ENCODE data around the gene R3HDM1. TPM values are rescaled to one million over a fixed set of nuclear protein-coding genes. Genes with fewer than 3 reads are reported as not detected.

R3HDM1 gene
- total and polyA plus RNA-seq, 2 experiments from 2014 or later: 9.1 to 10.9 TPM

- no peak for TF ChIP-seq EZH2 (IDR thresholded peaks at IDR 0.05; ENCODE audit: borderline replicate concordance)
- Histone ChIP-seq H3K4me3 (no peak overlapping the region), H3K9me2 (replicated peaks; ENCODE audit: insufficient read depth) (no peaks in the 10 kb centered on the region), H3K9me3 (ENCODE audit: low read depth) (no peaks in the 10 kb centered on the region), H3K4me2 (no peak overlapping the region), H4K20me1 (ENCODE audit: insufficient read depth, poor library complexity, severe bottlenecking) (no peaks in the 10 kb centered on the region), H3K4me1 (ENCODE audit: insufficient read depth) (no peaks in the 10 kb centered on the region), H2AFZ (no peak overlapping the region), H3K27me3 (no peaks in the 10 kb centered on the region), H3K36me3 (replicated peaks; ENCODE audit: insufficient read depth, low read depth) (no peaks in the 10 kb centered on the region), H3K79me2 (no peaks in the 10 kb centered on the region), H3K27ac (no peak overlapping the region)
- WGBS (ENCODE audit: low lambda C conversion rate, missing lambda C conversion rate): 92% methylated on average over 4 of the region's 4 CpGs
- DNase-seq (ENCODE audit: low spot score): no peak
These were observed 106.3 kb downstream of the R3HDM1 start for GRCh38 chr2:135637456-135638087.

- H3K9me2 ChIP-seq (replicated peaks; ENCODE audit: insufficient read depth): no peaks in the 10 kb centered on the region
- H3K36me3 ChIP-seq (replicated peaks; ENCODE audit: insufficient read depth, low read depth): no peaks in the 10 kb centered on the region
- H3K27me3 ChIP-seq: no peaks in the 10 kb centered on the region
- no peaks in the 10 kb centered on the region for H3K79me2 ChIP-seq
- 63% methylated on average over 3 of the region's 3 CpGs for WGBS (ENCODE audit: low lambda C conversion rate, missing lambda C conversion rate)
- no peak overlapping the region for H3K27ac ChIP-seq
- no peak for TF ChIP-seq EZH2 (IDR thresholded peaks at IDR 0.05; ENCODE audit: borderline replicate concordance)
- no peak for TF ChIP-seq CTCF (IDR thresholded peaks at IDR 0.05; ENCODE audit: poor library complexity)
- TF ChIP-seq EZH2phosphoT487 (IDR thresholded peaks at IDR 0.05; ENCODE audit: low read depth, severe bottlenecking, unreplicated experiment): no peak
- no peaks in the 10 kb centered on the region for H3K4me1 ChIP-seq (ENCODE audit: insufficient read depth)
- no peak for DNase-seq (ENCODE audit: low spot score)
- H3K4me3 ChIP-seq: no peak overlapping the region
- H4K20me1 ChIP-seq (ENCODE audit: insufficient read depth, poor library complexity, severe bottlenecking): no peaks in the 10 kb centered on the region
- no peak overlapping the region for H2AFZ ChIP-seq
- no peak overlapping the region for H3K4me2 ChIP-seq
- H3K9me3 ChIP-seq (ENCODE audit: low read depth): no peaks in the 10 kb centered on the region
These were observed 107.5 kb downstream of the R3HDM1 start for GRCh38 chr2:135638825-135639224.

GRCh38 chr2:135641156-135642068 lies 110.1 kb downstream of the R3HDM1 start:
- no peak for DNase-seq (ENCODE audit: low spot score)
- H3K79me2 ChIP-seq: no peaks in the 10 kb centered on the region
- no peaks in the 10 kb centered on the region for H3K9me3 ChIP-seq (ENCODE audit: low read depth)
- TF ChIP-seq EZH2phosphoT487 (IDR thresholded peaks at IDR 0.05; ENCODE audit: low read depth, severe bottlenecking, unreplicated experiment) (no peak), EZH2 (IDR thresholded peaks at IDR 0.05; ENCODE audit: borderline replicate concordance) (no peak), CTCF (IDR thresholded peaks at IDR 0.05; ENCODE audit: poor library complexity) (no peak)
- H3K27me3 ChIP-seq: no peaks in the 10 kb centered on the region
- H3K4me3 ChIP-seq: no peak overlapping the region
- WGBS (ENCODE audit: low lambda C conversion rate, missing lambda C conversion rate): 94% methylated on average over 7 of the region's 7 CpGs
- no peak overlapping the region for H3K27ac ChIP-seq
- no peak overlapping the region for H2AFZ ChIP-seq
- no peak overlapping the region for H3K4me2 ChIP-seq
- H3K36me3 ChIP-seq (replicated peaks; ENCODE audit: insufficient read depth, low read depth): no peaks in the 10 kb centered on the region
- no peaks in the 10 kb centered on the region for H3K4me1 ChIP-seq (ENCODE audit: insufficient read depth)
- H4K20me1 ChIP-seq (ENCODE audit: insufficient read depth, poor library complexity, severe bottlenecking): no peaks in the 10 kb centered on the region
- no peaks in the 10 kb centered on the region for H3K9me2 ChIP-seq (replicated peaks; ENCODE audit: insufficient read depth)
